Transverse colon (tissue), 3 donors: Measurements from ENCODE around the gene HSD11B1L.

Experiments used
- EP300 ChIP-seq: sonication (generic); formaldehyde crosslinking; IDR thresholded peaks from one replicate; pipeline ENCODE4 v1.6.1; 2017; ENCODE audit warnings: antibody characterized with exemption, low read depth
- POLR2A ChIP-seq: fragments of 450-650 bp; IDR thresholded peaks from one replicate; pipeline ENCODE4 v1.6.1; 2016; ENCODE audit warnings: antibody characterized with exemption, mild to moderate bottlenecking, moderate library complexity
- TF ChIP-seq, protein P1 (sequence below), 5 experiments: fragments of 200-600 bp in 3 of 5; fragments of 450-650 bp in 2 of 5; sonication (generic) in 3 of 5; IDR thresholded peaks; 1 replicate in 2 of 5; 2 replicates in 3 of 5; pipeline ENCODE4 v1.5.1; 2016 to 2017; ENCODE audit warnings: antibody characterized with exemption in 5 of 5, inconsistent platforms in 3 of 5, mild to moderate bottlenecking in 2 of 5, moderate library complexity in 1 of 5

GRCh38 chr19:5643060-5643459 is 37.8 kb upstream of the HSD11B1L start:
- TF ChIP-seq, protein P1, sequence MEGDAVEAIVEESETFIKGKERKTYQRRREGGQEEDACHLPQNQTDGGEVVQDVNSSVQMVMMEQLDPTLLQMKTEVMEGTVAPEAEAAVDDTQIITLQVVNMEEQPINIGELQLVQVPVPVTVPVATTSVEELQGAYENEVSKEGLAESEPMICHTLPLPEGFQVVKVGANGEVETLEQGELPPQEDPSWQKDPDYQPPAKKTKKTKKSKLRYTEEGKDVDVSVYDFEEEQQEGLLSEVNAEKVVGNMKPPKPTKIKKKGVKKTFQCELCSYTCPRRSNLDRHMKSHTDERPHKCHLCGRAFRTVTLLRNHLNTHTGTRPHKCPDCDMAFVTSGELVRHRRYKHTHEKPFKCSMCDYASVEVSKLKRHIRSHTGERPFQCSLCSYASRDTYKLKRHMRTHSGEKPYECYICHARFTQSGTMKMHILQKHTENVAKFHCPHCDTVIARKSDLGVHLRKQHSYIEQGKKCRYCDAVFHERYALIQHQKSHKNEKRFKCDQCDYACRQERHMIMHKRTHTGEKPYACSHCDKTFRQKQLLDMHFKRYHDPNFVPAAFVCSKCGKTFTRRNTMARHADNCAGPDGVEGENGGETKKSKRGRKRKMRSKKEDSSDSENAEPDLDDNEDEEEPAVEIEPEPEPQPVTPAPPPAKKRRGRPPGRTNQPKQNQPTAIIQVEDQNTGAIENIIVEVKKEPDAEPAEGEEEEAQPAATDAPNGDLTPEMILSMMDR (IDR thresholded peaks at IDR 0.05): no peak
- TF ChIP-seq EP300: no peak
- no peak for TF ChIP-seq POLR2A
